ENCODE data around the gene CALHM5. TPM values are rescaled to one million over a fixed set of nuclear protein-coding genes. Genes with fewer than 3 reads are reported as not detected.
A peak's percentile ranks its signal among the peaks of the same experiment; 100 is the strongest.

The CALHM5 gene
- total and polyA plus RNA-seq, 9 of the 15 experiments (the other 6 are each of a cell fraction or from before 2014, with no cell fraction given) = under 0.01 to 0.05 (median 0.02) TPM; not detected in 2

DNA sequence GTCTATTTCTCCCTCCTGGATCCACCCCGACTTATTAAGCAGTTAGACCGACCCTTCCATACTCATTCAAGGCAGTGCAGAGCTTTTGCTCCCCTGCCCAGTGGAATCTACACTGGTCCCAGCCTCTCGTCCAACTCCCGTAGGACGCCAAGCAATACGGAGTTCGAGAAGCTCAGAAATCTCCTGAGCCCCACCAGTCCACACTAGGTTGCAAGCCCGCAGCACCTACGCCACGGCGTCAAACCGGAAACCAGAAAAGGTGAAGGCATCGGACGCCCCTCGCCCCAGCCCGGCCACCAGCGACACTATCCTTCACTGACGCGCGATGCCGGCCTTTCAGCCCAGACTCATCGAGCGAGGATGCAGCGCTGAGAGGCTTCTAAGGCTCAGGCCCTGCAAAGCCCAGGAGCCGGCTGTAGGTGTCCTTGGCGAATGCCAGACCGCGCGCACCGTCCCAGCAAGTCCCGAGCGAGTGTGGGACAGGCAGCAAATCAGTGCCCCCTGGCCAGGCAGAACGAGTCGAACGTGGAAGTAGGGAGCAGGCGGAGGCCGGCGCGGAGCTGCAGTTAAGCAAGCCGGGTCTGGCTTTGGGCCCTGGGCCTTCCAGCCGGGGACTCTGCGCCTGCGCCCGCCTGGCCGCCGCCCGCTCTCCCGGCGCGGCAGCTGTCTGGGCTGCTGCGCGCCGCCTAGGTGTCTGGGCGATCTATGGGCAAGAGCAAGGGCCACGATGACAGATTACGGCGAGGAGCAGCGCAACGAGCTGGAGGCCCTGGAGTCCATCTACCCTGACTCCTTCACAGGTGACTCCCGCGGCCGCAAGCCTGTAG is 59.6 kb downstream of the CALHM5 start, which contains the start of gene RWDD1 (continued):
- TF ChIP-seq, protein P1, sequence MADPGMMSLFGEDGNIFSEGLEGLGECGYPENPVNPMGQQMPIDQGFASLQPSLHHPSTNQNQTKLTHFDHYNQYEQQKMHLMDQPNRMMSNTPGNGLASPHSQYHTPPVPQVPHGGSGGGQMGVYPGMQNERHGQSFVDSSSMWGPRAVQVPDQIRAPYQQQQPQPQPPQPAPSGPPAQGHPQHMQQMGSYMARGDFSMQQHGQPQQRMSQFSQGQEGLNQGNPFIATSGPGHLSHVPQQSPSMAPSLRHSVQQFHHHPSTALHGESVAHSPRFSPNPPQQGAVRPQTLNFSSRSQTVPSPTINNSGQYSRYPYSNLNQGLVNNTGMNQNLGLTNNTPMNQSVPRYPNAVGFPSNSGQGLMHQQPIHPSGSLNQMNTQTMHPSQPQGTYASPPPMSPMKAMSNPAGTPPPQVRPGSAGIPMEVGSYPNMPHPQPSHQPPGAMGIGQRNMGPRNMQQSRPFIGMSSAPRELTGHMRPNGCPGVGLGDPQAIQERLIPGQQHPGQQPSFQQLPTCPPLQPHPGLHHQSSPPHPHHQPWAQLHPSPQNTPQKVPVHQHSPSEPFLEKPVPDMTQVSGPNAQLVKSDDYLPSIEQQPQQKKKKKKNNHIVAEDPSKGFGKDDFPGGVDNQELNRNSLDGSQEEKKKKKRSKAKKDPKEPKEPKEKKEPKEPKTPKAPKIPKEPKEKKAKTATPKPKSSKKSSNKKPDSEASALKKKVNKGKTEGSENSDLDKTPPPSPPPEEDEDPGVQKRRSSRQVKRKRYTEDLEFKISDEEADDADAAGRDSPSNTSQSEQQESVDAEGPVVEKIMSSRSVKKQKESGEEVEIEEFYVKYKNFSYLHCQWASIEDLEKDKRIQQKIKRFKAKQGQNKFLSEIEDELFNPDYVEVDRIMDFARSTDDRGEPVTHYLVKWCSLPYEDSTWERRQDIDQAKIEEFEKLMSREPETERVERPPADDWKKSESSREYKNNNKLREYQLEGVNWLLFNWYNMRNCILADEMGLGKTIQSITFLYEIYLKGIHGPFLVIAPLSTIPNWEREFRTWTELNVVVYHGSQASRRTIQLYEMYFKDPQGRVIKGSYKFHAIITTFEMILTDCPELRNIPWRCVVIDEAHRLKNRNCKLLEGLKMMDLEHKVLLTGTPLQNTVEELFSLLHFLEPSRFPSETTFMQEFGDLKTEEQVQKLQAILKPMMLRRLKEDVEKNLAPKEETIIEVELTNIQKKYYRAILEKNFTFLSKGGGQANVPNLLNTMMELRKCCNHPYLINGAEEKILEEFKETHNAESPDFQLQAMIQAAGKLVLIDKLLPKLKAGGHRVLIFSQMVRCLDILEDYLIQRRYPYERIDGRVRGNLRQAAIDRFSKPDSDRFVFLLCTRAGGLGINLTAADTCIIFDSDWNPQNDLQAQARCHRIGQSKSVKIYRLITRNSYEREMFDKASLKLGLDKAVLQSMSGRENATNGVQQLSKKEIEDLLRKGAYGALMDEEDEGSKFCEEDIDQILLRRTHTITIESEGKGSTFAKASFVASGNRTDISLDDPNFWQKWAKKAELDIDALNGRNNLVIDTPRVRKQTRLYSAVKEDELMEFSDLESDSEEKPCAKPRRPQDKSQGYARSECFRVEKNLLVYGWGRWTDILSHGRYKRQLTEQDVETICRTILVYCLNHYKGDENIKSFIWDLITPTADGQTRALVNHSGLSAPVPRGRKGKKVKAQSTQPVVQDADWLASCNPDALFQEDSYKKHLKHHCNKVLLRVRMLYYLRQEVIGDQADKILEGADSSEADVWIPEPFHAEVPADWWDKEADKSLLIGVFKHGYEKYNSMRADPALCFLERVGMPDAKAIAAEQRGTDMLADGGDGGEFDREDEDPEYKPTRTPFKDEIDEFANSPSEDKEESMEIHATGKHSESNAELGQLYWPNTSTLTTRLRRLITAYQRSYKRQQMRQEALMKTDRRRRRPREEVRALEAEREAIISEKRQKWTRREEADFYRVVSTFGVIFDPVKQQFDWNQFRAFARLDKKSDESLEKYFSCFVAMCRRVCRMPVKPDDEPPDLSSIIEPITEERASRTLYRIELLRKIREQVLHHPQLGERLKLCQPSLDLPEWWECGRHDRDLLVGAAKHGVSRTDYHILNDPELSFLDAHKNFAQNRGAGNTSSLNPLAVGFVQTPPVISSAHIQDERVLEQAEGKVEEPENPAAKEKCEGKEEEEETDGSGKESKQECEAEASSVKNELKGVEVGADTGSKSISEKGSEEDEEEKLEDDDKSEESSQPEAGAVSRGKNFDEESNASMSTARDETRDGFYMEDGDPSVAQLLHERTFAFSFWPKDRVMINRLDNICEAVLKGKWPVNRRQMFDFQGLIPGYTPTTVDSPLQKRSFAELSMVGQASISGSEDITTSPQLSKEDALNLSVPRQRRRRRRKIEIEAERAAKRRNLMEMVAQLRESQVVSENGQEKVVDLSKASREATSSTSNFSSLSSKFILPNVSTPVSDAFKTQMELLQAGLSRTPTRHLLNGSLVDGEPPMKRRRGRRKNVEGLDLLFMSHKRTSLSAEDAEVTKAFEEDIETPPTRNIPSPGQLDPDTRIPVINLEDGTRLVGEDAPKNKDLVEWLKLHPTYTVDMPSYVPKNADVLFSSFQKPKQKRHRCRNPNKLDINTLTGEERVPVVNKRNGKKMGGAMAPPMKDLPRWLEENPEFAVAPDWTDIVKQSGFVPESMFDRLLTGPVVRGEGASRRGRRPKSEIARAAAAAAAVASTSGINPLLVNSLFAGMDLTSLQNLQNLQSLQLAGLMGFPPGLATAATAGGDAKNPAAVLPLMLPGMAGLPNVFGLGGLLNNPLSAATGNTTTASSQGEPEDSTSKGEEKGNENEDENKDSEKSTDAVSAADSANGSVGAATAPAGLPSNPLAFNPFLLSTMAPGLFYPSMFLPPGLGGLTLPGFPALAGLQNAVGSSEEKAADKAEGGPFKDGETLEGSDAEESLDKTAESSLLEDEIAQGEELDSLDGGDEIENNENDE (IDR thresholded peaks at IDR 0.05; ENCODE audit: low read depth, low read length) = no peak
- TF ChIP-seq GABPA (tag; conservative IDR thresholded peaks at IDR 0.05; ENCODE audit: low read depth) = peak; percentile 60; the same call in 1 of the 2 replicates
- peak; percentile 69 for TF ChIP-seq JUND (IDR thresholded peaks at IDR 0.05; ENCODE audit: borderline replicate concordance, low read depth, low read length)
- peak; percentile 28; the same call in 1 of the 3 replicates for TF ChIP-seq JUND (tag; IDR thresholded peaks at IDR 0.05; ENCODE audit: borderline replicate concordance, low read depth, low read length)
- no peak for TF ChIP-seq EWSR1 (IDR thresholded peaks at IDR 0.05; ENCODE audit: borderline replicate concordance, low read depth, partially characterized antibody)
- TF ChIP-seq, protein P2, sequence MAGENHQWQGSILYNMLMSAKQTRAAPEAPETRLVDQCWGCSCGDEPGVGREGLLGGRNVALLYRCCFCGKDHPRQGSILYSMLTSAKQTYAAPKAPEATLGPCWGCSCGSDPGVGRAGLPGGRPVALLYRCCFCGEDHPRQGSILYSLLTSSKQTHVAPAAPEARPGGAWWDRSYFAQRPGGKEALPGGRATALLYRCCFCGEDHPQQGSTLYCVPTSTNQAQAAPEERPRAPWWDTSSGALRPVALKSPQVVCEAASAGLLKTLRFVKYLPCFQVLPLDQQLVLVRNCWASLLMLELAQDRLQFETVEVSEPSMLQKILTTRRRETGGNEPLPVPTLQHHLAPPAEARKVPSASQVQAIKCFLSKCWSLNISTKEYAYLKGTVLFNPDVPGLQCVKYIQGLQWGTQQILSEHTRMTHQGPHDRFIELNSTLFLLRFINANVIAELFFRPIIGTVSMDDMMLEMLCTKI (IDR thresholded peaks at IDR 0.05; ENCODE audit: partially characterized antibody) = no peak
- TF ChIP-seq, protein P3, sequence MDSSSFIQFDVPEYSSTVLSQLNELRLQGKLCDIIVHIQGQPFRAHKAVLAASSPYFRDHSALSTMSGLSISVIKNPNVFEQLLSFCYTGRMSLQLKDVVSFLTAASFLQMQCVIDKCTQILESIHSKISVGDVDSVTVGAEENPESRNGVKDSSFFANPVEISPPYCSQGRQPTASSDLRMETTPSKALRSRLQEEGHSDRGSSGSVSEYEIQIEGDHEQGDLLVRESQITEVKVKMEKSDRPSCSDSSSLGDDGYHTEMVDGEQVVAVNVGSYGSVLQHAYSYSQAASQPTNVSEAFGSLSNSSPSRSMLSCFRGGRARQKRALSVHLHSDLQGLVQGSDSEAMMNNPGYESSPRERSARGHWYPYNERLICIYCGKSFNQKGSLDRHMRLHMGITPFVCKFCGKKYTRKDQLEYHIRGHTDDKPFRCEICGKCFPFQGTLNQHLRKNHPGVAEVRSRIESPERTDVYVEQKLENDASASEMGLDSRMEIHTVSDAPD (CRISPR knock-in tag; IDR thresholded peaks at IDR 0.05) = no peak
- peak; percentile 100 for TF ChIP-seq ZFX (CRISPR knock-in tag; IDR thresholded peaks at IDR 0.05)
- TF ChIP-seq, protein P4, sequence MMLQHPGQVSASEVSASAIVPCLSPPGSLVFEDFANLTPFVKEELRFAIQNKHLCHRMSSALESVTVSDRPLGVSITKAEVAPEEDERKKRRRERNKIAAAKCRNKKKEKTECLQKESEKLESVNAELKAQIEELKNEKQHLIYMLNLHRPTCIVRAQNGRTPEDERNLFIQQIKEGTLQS (IDR thresholded peaks at IDR 0.05) = peak; percentile 27; the same call in 1 of the 2 replicates
- TF ChIP-seq, protein P4 (CRISPR knock-in tag; conservative IDR thresholded peaks at IDR 0.05) = no peak
- peak; percentile 87 for TF ChIP-seq SIN3B (IDR thresholded peaks at IDR 0.05; ENCODE audit: low read depth)
